ENCODE results near the gene GLYATL1. TPM values are rescaled to one million over a fixed set of nuclear protein-coding genes. Genes with fewer than 3 reads are reported as not detected.

GLYATL1 gene
- total RNA-seq, 1 donor, result 2.9 TPM

- TF ChIP-seq CTCF (IDR thresholded peaks at IDR 0.05; ENCODE audit: insufficient read depth, low read length), result no peak
- H3K4me3 ChIP-seq (ENCODE audit: low read depth, low read length), result no peak overlapping the region
- no peak for DNase-seq (ENCODE audit: low read depth)
Measured at GRCh38 chr11:58917159-58917783, 22.0 kb upstream of the GLYATL1 start.

GRCh38 chr11:58919561-58919960 is 19.7 kb upstream of the GLYATL1 start:
- DNase-seq (ENCODE audit: low read depth), result peak; percentile 71
- H3K4me3 ChIP-seq (ENCODE audit: low read depth, low read length), result no peak overlapping the region
- TF ChIP-seq CTCF (IDR thresholded peaks at IDR 0.05; ENCODE audit: insufficient read depth, low read length), result no peak

GRCh38 chr11:58919980-58920379 is 19.3 kb upstream of the GLYATL1 start:
- DNase-seq (ENCODE audit: low read depth), result no peak
- H3K4me3 ChIP-seq (ENCODE audit: low read depth, low read length), result no peak overlapping the region
- no peak for TF ChIP-seq CTCF (IDR thresholded peaks at IDR 0.05; ENCODE audit: insufficient read depth, low read length)

GRCh38 chr11:58921778-58922390 is 17.4 kb upstream of the GLYATL1 start:
- H3K4me3 ChIP-seq (ENCODE audit: low read depth, low read length), result no peak overlapping the region
- no peak for DNase-seq (ENCODE audit: low read depth)
- TF ChIP-seq CTCF (IDR thresholded peaks at IDR 0.05; ENCODE audit: insufficient read depth, low read length), result no peak

- TF ChIP-seq CTCF (IDR thresholded peaks at IDR 0.05; ENCODE audit: insufficient read depth, low read length), result no peak
- DNase-seq (ENCODE audit: low read depth), result no peak
- no peak overlapping the region for H3K4me3 ChIP-seq (ENCODE audit: low read depth, low read length)
Measured at GRCh38 chr11:58922479-58922878, 16.8 kb upstream of the GLYATL1 start.

- TF ChIP-seq CTCF (IDR thresholded peaks at IDR 0.05; ENCODE audit: insufficient read depth, low read length), result peak; percentile 35
- peak; percentile 56 for DNase-seq (ENCODE audit: low read depth)
- peak overlapping the region; percentile 37 for H3K4me3 ChIP-seq (ENCODE audit: low read depth, low read length)
Measured at GRCh38 chr11:58923300-58923788, 15.9 kb upstream of the GLYATL1 start.
